ENCODE results near the gene ACAN. TPM values are rescaled to one million over a fixed set of nuclear protein-coding genes. Genes with fewer than 3 reads are reported as not detected.

Gene ACAN
- polyA plus RNA-seq, 3 donors, result not detected

- H3K4me1 Mint-ChIP-seq, result no peaks in the 10 kb centered on the region
- Histone ChIP-seq H3K4me3 (replicated peaks in 1 of 3; ENCODE audit: low read depth in 2 of 3, low read length in 3 of 3) (no peak overlapping the region), H3K9ac (ENCODE audit: insufficient read depth, low read length, poor library complexity, severe bottlenecking) (no peak overlapping the region), H3K79me2 (ENCODE audit: insufficient read depth, low read length) (no peaks in the 10 kb centered on the region), H3K4me1 (ENCODE audit: control insufficient read depth in 1 of 2, insufficient read depth in 2 of 2, low read length in 2 of 2) (no peaks in the 10 kb centered on the region), H3K27me3 (ENCODE audit: control insufficient read depth in 2 of 2, insufficient read depth in 2 of 2, low read length in 2 of 2) (no peaks in the 10 kb centered on the region), H2AFZ (ENCODE audit: insufficient read depth, low read depth, low read length, poor library complexity, severe bottlenecking) (no peak overlapping the region), H4K20me1 (ENCODE audit: insufficient read depth, low read length) (no peaks in the 10 kb centered on the region), H3K9me3 (replicated peaks in 1 of 2; ENCODE audit: control insufficient read depth in 1 of 2, insufficient read depth in 1 of 2, low read length in 2 of 2) (no peaks in the 10 kb centered on the region), H3K36me3 (replicated peaks in 1 of 2; ENCODE audit: control insufficient read depth in 1 of 2, insufficient read depth in 2 of 2, low read length in 2 of 2) (no peaks in the 10 kb centered on the region), H3K27ac (ENCODE audit: low read depth in 1 of 2, low read length in 2 of 2) (no peak overlapping the region), H3K4me2 (replicated peaks; ENCODE audit: extremely low read depth, low read length, poor library complexity, severe bottlenecking) (no peak overlapping the region)
- H3K4me3 Mint-ChIP-seq, result no peak overlapping the region
- peaks cover 0 to 2% (median 0%) of the 10 kb centered on the region in 7 donors for H3K9me3 Mint-ChIP-seq
- no peak for DNase-seq
- H3K36me3 Mint-ChIP-seq, result no peaks in the 10 kb centered on the region
- peaks cover 5% of the 10 kb centered on the region in 3 donors for H3K27me3 Mint-ChIP-seq (ENCODE audit: low read depth in 3 of 3)
- WGBS (ENCODE audit: insufficient coverage), result 92% methylated on average over 5 of the region's 6 CpGs
- no peak for TF ChIP-seq CTCF (IDR thresholded peaks at IDR 0.05)
- no peak overlapping the region for H3K27ac Mint-ChIP-seq
- intact Hi-C loops (cut with micrococcal nuclease), result no loop called here
Observed at GRCh38 chr15:88872106-88872505, 68.9 kb downstream of the ACAN start.

- H3K4me1 ChIP-seq (ENCODE audit: control insufficient read depth in 1 of 2, insufficient read depth in 2 of 2, low read length in 2 of 2), result no peaks in the 10 kb centered on the region
- Mint-ChIP-seq H3K9me3 (no peaks in the 10 kb centered on the region), H3K36me3 (no peaks in the 10 kb centered on the region), H3K27ac (no peak overlapping the region), H3K4me3 (no peak overlapping the region), H3K27me3 (ENCODE audit: low read depth in 3 of 3) (peaks cover 5% of the 10 kb centered on the region in 3 donors), H3K4me1 (no peaks in the 10 kb centered on the region)
- no peak overlapping the region for H3K27ac ChIP-seq (ENCODE audit: low read depth in 1 of 2, low read length in 2 of 2)
- no peak overlapping the region for H3K4me2 ChIP-seq (replicated peaks; ENCODE audit: extremely low read depth, low read length, poor library complexity, severe bottlenecking)
- intact Hi-C loops (cut with micrococcal nuclease), result no loop called here
- H3K27me3 ChIP-seq (ENCODE audit: control insufficient read depth in 2 of 2, insufficient read depth in 2 of 2, low read length in 2 of 2), result no peaks in the 10 kb centered on the region
- H3K9me3 ChIP-seq (replicated peaks in 1 of 2; ENCODE audit: control insufficient read depth in 1 of 2, insufficient read depth in 1 of 2, low read length in 2 of 2), result no peaks in the 10 kb centered on the region
- no peaks in the 10 kb centered on the region for H4K20me1 ChIP-seq (ENCODE audit: insufficient read depth, low read length)
- no peak for DNase-seq
- H3K36me3 ChIP-seq (replicated peaks in 1 of 2; ENCODE audit: control insufficient read depth in 1 of 2, insufficient read depth in 2 of 2, low read length in 2 of 2), result no peaks in the 10 kb centered on the region
- no peak overlapping the region for H3K9ac ChIP-seq (ENCODE audit: insufficient read depth, low read length, poor library complexity, severe bottlenecking)
- no peak for TF ChIP-seq CTCF (IDR thresholded peaks at IDR 0.05)
- H2AFZ ChIP-seq (ENCODE audit: insufficient read depth, low read depth, low read length, poor library complexity, severe bottlenecking), result no peak overlapping the region
- no peaks in the 10 kb centered on the region for H3K79me2 ChIP-seq (ENCODE audit: insufficient read depth, low read length)
- no CpG with 5 or more reads among the region's 9 CpGs for WGBS (ENCODE audit: insufficient coverage)
- no peak overlapping the region for H3K4me3 ChIP-seq (replicated peaks in 1 of 3; ENCODE audit: low read depth in 2 of 3, low read length in 3 of 3)
Observed at GRCh38 chr15:88872706-88873105, 69.5 kb downstream of the ACAN start.

Data from CD14-positive monocyte (primary cell).